ENCODE measurements around the gene TGFB3.
"Not testable (repeated sequence)": the region's sequence is repeated elsewhere in the genome, so short reads cannot be mapped to it uniquely, and the experiment has no call there.

TGFB3 gene

DNA sequence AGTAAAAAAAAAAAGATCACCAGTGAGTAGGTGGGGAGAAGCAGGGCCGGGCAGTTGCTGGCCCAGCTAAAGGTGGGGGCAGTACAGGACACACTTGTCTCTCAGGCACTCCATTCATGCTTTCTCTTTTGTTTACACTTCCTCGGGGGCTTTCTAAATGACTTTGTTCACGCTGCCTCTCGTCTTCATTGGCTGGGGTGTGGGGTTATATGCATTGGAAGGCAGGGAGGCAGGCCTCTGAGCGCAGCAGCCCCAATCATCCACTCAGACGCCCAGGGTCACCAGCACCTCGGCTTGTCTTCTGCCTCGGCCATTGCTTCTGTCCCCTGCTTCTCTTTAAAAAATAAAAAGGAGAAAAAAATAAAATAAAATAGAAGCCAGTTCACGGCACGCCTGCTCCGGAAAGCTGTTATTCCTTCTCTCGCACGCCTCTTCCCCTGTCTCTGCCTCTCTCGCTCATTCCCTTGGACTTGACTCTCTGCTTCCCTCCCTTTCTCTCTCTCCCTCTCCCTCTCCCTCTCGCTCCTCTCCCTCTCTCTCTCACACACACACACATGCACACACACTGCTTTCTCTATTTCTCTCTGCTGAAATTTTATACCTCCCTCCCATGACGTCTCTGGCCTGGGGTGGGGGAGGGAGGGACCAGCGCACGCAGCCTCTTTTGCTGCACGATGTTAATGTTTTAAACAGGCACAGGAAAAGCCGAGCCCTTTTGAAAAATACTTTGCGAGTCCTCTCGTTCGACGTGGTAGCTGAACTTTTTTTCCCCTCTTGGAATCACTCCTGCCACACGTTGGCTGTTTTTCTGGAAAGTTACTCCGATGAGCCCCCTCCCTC, at the start of gene TGFB3:
Gene TGFB3 (minus strand): TSS at position 570 of the 840 bp plus-strand sequence. CDS start 1,102 bp downstream, outside the sequence.
- peak within 1 kb of the TSS; percentile 85 for H3K27ac ChIP-seq (ENCODE audit: low read length)
- peaks cover 14 to 23% of the 10 kb centered on the region in 2 donors for H3K4me1 ChIP-seq (ENCODE audit: control insufficient read depth in 1 of 2, insufficient read depth in 2 of 2, low read length in 2 of 2)
- H3K4me3 ChIP-seq (ENCODE audit: low read depth in 1 of 2, low read length in 2 of 2), result peak within 1 kb of the TSS; percentile 69 to 77
- peaks cover 0 to 2% of the 10 kb centered on the region in 2 donors for H3K36me3 ChIP-seq (ENCODE audit: control insufficient read depth in 1 of 2, insufficient read depth in 2 of 2, low read length in 2 of 2)
- H3K27me3 ChIP-seq (ENCODE audit: low read depth, low read length), result no peaks in the 10 kb centered on the region
- H3K9me3 ChIP-seq (ENCODE audit: control insufficient read depth in 1 of 2, low read length in 2 of 2), result no peaks in the 10 kb centered on the region

DNA sequence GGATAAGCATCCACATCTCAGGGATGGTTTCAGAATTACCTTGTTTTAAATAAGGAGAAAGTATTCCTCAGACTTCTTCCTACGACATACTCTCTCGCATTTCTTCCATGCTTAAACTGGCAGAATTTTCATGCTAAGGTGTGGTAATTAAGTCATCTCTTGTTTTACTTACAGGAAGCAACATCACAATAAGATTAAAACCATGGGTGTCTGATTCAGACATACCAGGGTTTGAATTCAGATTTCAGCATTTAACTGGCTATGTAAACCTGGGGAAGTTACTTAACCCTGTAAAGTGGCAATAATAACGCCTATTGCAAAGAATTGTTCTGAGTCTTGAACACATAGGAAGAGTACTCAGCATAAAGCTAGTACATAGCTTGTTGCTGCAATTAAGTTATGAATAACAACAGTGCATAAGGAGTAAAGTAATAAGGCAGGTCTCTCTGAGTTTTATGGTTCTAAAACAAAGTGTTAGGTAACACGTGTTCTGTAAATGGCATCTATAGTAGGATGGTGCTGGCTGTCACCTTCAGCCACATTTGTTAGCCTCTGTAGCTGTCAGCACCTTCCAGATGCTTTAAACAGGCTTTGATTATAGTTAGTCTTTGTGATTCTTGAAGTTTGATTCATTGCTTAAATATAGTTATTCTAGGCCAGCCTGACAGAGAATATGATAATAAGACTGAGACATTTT, 42.6 kb upstream of the TGFB3 start:
- peaks cover 0 to 4% of the 10 kb centered on the region in 2 donors for H3K9me3 ChIP-seq (ENCODE audit: control insufficient read depth in 1 of 2, low read length in 2 of 2)
- no peaks in the 10 kb centered on the region for H3K4me1 ChIP-seq (ENCODE audit: control insufficient read depth in 1 of 2, insufficient read depth in 2 of 2, low read length in 2 of 2)
- no peak overlapping the region for H3K4me3 ChIP-seq (ENCODE audit: low read depth in 1 of 2, low read length in 2 of 2)
- peaks cover 16% of the 10 kb centered on the region in 2 donors for H3K36me3 ChIP-seq (ENCODE audit: control insufficient read depth in 1 of 2, insufficient read depth in 2 of 2, low read length in 2 of 2)
- no peak overlapping the region for H3K27ac ChIP-seq (ENCODE audit: low read length)
- H3K27me3 ChIP-seq (ENCODE audit: low read depth, low read length), result no peaks in the 10 kb centered on the region

DNA sequence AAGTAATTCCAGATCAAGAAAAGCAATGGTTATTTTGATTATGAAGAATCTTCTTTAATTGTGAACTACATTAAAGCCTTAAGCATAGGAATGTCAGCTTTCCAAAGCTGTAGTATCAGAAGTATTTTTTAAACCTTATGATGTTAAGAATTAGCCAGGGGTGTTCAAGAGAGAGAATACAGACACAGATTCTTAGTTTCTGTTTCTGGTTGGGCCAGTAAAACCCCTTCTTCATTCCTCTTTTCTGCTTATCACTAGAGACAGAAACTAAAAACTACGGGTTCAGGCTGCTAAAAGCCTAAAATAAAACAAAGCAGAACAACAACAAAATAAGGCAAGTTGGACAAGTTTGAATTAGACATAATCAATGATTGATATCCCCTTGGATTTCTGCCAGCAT, 42.0 kb upstream of the TGFB3 start:
- Histone ChIP-seq H3K4me3 (ENCODE audit: low read depth in 1 of 2, low read length in 2 of 2) (no peak overlapping the region), H3K9me3 (ENCODE audit: control insufficient read depth in 1 of 2, low read length in 2 of 2) (peaks cover 0 to 7% of the 10 kb centered on the region in 2 donors), H3K4me1 (ENCODE audit: control insufficient read depth in 1 of 2, insufficient read depth in 2 of 2, low read length in 2 of 2) (no peaks in the 10 kb centered on the region), H3K27me3 (ENCODE audit: low read depth, low read length) (no peaks in the 10 kb centered on the region), H3K36me3 (ENCODE audit: control insufficient read depth in 1 of 2, insufficient read depth in 2 of 2, low read length in 2 of 2) (peaks cover 14 to 20% of the 10 kb centered on the region in 2 donors), H3K27ac (ENCODE audit: low read length) (no peak overlapping the region)

DNA sequence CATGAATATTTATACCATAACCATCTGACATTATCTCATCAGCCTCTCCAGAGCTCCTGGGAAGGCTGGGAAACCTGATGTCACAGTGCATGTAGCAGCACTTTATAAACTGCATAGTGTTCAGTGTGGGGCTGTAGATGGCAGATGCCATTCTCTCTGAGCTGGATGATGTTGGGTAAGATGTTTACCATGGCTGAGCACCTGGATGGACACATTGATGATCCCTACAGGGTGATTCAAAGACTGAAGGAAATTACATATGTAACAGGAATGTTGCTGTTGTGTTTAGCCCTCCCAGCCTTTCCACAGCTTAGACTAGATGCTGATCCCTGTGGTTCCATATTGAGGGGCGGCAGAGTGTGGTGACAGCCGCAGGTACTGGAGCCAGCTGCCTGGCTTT, 41.2 kb upstream of the TGFB3 start:
- Histone ChIP-seq H3K4me3 (ENCODE audit: low read depth in 1 of 2, low read length in 2 of 2) (no peak overlapping the region), H3K27me3 (ENCODE audit: low read depth, low read length) (no peaks in the 10 kb centered on the region), H3K27ac (ENCODE audit: low read length) (no peak overlapping the region), H3K9me3 (ENCODE audit: control insufficient read depth in 1 of 2, low read length in 2 of 2) (peaks cover 0 to 7% of the 10 kb centered on the region in 2 donors), H3K4me1 (ENCODE audit: control insufficient read depth in 1 of 2, insufficient read depth in 2 of 2, low read length in 2 of 2) (no peaks in the 10 kb centered on the region), H3K36me3 (ENCODE audit: control insufficient read depth in 1 of 2, insufficient read depth in 2 of 2, low read length in 2 of 2) (peaks cover 17 to 20% of the 10 kb centered on the region in 2 donors)

DNA sequence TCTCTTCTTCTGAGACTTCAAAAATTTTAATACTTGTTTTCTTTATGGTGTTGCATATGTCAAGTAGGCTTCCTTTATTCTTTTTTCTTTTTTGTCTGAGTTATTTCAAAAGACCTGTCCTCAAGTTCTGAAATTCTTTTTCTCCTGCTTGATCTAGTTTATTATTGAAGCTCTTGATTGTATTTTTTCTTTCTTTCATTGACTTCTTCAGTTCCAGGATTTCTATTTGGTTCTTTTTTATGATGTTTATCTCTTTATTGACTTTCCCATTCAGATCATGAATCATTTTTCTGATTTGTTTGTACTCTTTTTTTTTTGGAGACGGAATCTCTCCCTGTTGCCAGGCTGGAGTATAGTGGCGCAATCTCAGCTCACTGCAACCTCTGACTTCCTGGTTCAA, 37.9 kb upstream of the TGFB3 start:
- Histone ChIP-seq H3K27ac (ENCODE audit: low read length) (no peak overlapping the region), H3K27me3 (ENCODE audit: low read depth, low read length) (no peaks in the 10 kb centered on the region), H3K4me1 (ENCODE audit: control insufficient read depth in 1 of 2, insufficient read depth in 2 of 2, low read length in 2 of 2) (no peaks in the 10 kb centered on the region), H3K4me3 (ENCODE audit: low read depth in 1 of 2, low read length in 2 of 2) (no peak overlapping the region), H3K36me3 (ENCODE audit: control insufficient read depth in 1 of 2, insufficient read depth in 2 of 2, low read length in 2 of 2) (peaks cover 21 to 22% of the 10 kb centered on the region in 2 donors), H3K9me3 (ENCODE audit: control insufficient read depth in 1 of 2, low read length in 2 of 2) (peaks cover 0 to 7% of the 10 kb centered on the region in 2 donors)

DNA sequence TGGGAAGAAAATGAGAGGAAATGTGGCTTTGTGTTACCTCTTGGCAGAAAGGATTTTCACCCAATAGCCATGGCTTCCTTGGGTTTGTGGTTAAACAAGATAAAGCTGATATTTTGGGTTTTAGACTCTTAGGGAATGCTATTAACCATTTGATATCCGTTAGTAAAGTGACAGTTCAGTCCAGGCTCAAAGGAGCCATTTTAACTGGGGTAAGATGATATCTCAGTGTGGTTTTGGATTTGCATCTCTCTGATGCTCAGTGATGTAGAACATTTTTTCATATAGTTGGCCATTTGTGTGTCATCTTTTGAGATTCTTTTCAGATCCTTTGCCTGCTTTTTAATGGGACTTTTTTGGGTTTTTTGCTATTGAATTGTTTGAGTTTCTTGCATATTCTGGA, 33.9 kb upstream of the TGFB3 start:
- Histone ChIP-seq H3K4me3 (ENCODE audit: low read depth in 1 of 2, low read length in 2 of 2) (no peak overlapping the region), H3K36me3 (ENCODE audit: control insufficient read depth in 1 of 2, insufficient read depth in 2 of 2, low read length in 2 of 2) (peaks cover 11 to 15% of the 10 kb centered on the region in 2 donors), H3K27me3 (ENCODE audit: low read depth, low read length) (no peaks in the 10 kb centered on the region), H3K4me1 (ENCODE audit: control insufficient read depth in 1 of 2, insufficient read depth in 2 of 2, low read length in 2 of 2) (peaks cover 0 to 3% of the 10 kb centered on the region in 2 donors), H3K9me3 (ENCODE audit: control insufficient read depth in 1 of 2, low read length in 2 of 2) (peaks cover 0 to 7% of the 10 kb centered on the region in 2 donors), H3K27ac (ENCODE audit: low read length) (no peak overlapping the region)

DNA sequence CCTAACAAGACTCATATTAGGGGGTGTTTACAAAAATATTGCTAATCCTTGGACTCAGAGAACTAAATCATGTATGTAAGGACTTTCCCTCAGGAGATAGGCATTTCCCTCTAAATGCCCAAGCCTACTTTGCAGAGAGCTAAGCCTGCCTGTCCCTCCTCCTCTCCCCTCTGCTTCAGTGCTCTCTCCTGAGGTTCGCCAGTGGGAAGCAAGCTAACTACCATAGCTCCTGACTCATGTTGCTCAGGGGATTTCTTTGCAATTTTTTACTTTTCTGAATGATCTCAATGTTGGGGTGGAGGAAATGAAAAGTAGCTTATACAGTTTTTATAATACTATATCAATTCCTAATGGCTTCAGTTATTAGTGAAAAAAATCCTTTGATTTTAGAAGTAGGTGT, 33.4 kb upstream of the TGFB3 start:
- Histone ChIP-seq H3K27me3 (ENCODE audit: low read depth, low read length) (no peaks in the 10 kb centered on the region), H3K4me1 (ENCODE audit: control insufficient read depth in 1 of 2, insufficient read depth in 2 of 2, low read length in 2 of 2) (peaks cover 0 to 3% of the 10 kb centered on the region in 2 donors), H3K36me3 (ENCODE audit: control insufficient read depth in 1 of 2, insufficient read depth in 2 of 2, low read length in 2 of 2) (peaks cover 11 to 14% of the 10 kb centered on the region in 2 donors), H3K4me3 (ENCODE audit: low read depth in 1 of 2, low read length in 2 of 2) (no peak overlapping the region), H3K9me3 (ENCODE audit: control insufficient read depth in 1 of 2, low read length in 2 of 2) (peaks cover 0 to 7% of the 10 kb centered on the region in 2 donors), H3K27ac (ENCODE audit: low read length) (no peak overlapping the region)

DNA sequence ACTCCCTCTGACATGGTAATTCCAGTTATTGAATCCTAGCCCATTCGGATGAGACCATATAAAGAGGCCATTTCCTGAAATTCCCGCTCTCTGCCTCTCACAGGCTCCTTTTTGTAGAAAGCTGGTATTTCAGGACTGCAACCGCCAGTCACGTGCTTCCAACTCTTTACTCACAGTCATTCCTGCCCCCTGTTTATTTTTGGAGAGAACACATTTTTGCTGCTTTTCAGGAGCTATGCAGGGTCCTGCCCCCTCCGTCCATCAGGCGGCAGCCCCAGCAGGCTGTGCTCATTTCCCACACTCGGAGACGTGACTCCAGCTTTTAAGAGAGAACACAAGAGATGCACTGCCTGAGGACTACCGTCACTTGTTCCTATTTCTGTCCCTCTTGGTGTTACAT, 30.6 kb upstream of the TGFB3 start:
- Histone ChIP-seq H3K4me3 (ENCODE audit: low read depth in 1 of 2, low read length in 2 of 2) (no peak overlapping the region), H3K27me3 (ENCODE audit: low read depth, low read length) (no peaks in the 10 kb centered on the region), H3K36me3 (ENCODE audit: control insufficient read depth in 1 of 2, insufficient read depth in 2 of 2, low read length in 2 of 2) (peaks cover 20 to 23% of the 10 kb centered on the region in 2 donors), H3K4me1 (ENCODE audit: control insufficient read depth in 1 of 2, insufficient read depth in 2 of 2, low read length in 2 of 2) (peaks cover 0 to 3% of the 10 kb centered on the region in 2 donors), H3K9me3 (ENCODE audit: control insufficient read depth in 1 of 2, low read length in 2 of 2) (no peaks in the 10 kb centered on the region), H3K27ac (ENCODE audit: low read length) (peak overlapping the region; percentile 10)

DNA sequence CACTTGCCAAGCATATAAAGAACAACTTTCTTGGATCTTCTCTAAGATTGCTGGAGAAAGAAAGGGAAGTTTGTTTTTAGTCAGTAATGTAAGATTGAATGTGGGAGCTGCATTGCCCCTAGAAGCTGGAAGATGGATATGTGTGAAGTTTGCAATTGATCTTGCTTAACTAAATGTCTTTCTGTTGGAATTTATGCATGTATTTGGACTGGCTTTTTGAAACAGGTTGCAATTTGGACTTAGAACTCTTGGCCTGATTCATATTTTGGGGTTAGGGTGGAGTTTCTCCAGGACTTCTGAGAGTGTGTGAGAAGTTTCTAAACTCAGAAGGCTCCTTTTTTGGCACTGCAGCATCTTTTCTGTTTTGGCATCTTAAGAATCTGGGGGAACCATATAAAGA, 30.1 kb upstream of the TGFB3 start:
- peaks cover 0 to 3% of the 10 kb centered on the region in 2 donors for H3K4me1 ChIP-seq (ENCODE audit: control insufficient read depth in 1 of 2, insufficient read depth in 2 of 2, low read length in 2 of 2)
- peaks cover 20 to 23% of the 10 kb centered on the region in 2 donors for H3K36me3 ChIP-seq (ENCODE audit: control insufficient read depth in 1 of 2, insufficient read depth in 2 of 2, low read length in 2 of 2)
- no peaks in the 10 kb centered on the region for H3K9me3 ChIP-seq (ENCODE audit: control insufficient read depth in 1 of 2, low read length in 2 of 2)
- no peak overlapping the region for H3K4me3 ChIP-seq (ENCODE audit: low read depth in 1 of 2, low read length in 2 of 2)
- no peak overlapping the region for H3K27ac ChIP-seq (ENCODE audit: low read length)
- no peaks in the 10 kb centered on the region for H3K27me3 ChIP-seq (ENCODE audit: low read depth, low read length)

DNA sequence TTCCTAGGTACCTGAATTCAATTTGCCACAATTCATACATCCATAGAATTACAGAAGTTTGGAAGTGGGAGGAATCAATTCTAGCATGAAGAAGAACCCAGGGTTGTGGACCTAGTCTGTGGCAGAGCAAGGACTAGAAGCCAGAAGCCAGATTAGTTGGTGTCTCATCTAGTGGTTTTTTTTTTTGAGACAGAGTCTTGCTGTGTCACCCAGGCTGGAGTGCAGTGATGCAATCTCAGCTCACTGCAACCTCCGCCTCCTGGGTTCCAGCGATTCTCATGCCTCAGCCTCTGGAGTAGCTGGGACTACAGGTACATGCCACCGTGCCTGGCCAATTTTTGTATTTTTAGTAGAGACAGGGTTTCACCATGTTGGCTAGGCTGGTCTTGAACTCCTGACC, 27.8 kb upstream of the TGFB3 start:
- H3K36me3 ChIP-seq (ENCODE audit: control insufficient read depth in 1 of 2, insufficient read depth in 2 of 2, low read length in 2 of 2), result peaks cover 34 to 42% of the 10 kb centered on the region in 2 donors
- not testable (repeated sequence) for H3K4me1 ChIP-seq (ENCODE audit: control insufficient read depth in 1 of 2, insufficient read depth in 2 of 2, low read length in 2 of 2); H3K9me3 ChIP-seq (ENCODE audit: control insufficient read depth in 1 of 2, low read length in 2 of 2); H3K4me3 ChIP-seq (ENCODE audit: low read depth in 1 of 2, low read length in 2 of 2); H3K27ac ChIP-seq (ENCODE audit: low read length); H3K27me3 ChIP-seq (ENCODE audit: low read depth, low read length)

DNA sequence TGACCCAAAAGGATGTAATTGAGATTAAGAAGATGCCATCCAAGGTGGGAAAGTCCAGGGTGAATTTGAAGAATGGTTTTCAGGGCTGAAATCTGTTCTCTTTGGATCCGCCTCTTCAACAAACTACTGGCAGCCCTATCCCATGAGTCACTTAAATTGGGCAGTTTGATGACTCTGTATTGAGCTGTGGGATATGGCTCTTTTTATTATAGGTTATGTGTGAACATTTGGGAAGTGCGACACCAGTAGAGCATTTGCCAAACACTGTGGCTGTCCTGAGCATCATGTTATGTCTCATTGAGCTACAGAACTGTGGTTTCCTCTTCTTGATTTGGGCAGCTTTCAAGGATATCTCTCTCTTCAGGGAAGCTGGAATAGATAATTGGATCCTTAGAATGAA, 26.1 kb upstream of the TGFB3 start:
- Histone ChIP-seq H3K4me3 (ENCODE audit: low read depth in 1 of 2, low read length in 2 of 2) (no peak overlapping the region), H3K27ac (ENCODE audit: low read length) (no peak overlapping the region), H3K4me1 (ENCODE audit: control insufficient read depth in 1 of 2, insufficient read depth in 2 of 2, low read length in 2 of 2) (peaks cover 0 to 3% of the 10 kb centered on the region in 2 donors), H3K9me3 (ENCODE audit: control insufficient read depth in 1 of 2, low read length in 2 of 2) (peaks cover 7 to 17% of the 10 kb centered on the region in 2 donors), H3K36me3 (ENCODE audit: control insufficient read depth in 1 of 2, insufficient read depth in 2 of 2, low read length in 2 of 2) (peaks cover 35 to 47% of the 10 kb centered on the region in 2 donors), H3K27me3 (ENCODE audit: low read depth, low read length) (no peaks in the 10 kb centered on the region)
